Sigmoid colon (tissue), 4 donors: Measurements from ENCODE around the gene CST6.

Experiments used
- POLR2A ChIP-seq, 2 donors: fragments of 450-650 bp; IDR thresholded peaks; one replicate each; pipeline ENCODE4 v1.6.1; 2016; ENCODE audit warnings: antibody characterized with exemption in 2 of 2, mild to moderate bottlenecking in 2 of 2, moderate library complexity in 2 of 2
- POLR2AphosphoS5 ChIP-seq, 4 donors: sonication (generic); formaldehyde crosslinking; IDR thresholded peaks; one replicate each; pipeline ENCODE4 v1.6.1; 2017; ENCODE audit warnings: antibody characterized with exemption in 4 of 4
- TF ChIP-seq, protein P1 (sequence below), 4 experiments: fragments of 450-650 bp in 3 of 4; fragments of 200-600 bp in 1 of 4; IDR thresholded peaks; one replicate each; pipeline ENCODE4 v1.5.1; 2016 to 2019; ENCODE audit warnings: antibody characterized with exemption in 4 of 4, mild to moderate bottlenecking in 3 of 4, moderate library complexity in 2 of 4

DNA sequence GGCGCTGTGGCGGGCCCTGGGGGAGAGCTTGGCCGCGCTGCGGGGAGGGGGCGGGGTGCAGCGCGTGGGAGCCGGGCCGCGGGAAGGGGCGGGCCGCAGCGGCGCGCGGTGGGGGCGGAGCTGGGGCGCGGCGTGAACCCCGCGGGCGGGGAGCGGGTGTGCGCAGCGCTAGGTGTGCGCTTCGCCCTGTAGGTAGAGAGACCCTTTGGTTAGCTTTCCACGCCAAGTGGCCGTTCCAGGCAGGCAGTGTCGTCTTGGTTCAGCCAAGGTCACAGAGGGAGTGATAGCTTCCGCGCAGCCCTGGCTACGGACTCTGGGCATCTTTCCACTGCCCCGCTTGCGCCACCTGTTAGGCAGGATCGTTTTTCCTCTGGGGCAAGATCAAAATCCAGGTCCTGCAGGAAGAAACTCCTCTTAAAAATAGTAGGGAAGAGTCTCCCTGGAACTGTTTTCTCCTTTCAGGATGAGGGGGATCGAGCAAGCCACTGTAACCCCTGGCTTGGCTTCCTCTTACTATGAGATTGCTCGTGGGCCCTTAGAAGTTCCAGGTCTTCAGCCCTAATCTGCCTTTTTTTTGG, 9.1 kb upstream of the CST6 start:
- TF ChIP-seq, protein P1, sequence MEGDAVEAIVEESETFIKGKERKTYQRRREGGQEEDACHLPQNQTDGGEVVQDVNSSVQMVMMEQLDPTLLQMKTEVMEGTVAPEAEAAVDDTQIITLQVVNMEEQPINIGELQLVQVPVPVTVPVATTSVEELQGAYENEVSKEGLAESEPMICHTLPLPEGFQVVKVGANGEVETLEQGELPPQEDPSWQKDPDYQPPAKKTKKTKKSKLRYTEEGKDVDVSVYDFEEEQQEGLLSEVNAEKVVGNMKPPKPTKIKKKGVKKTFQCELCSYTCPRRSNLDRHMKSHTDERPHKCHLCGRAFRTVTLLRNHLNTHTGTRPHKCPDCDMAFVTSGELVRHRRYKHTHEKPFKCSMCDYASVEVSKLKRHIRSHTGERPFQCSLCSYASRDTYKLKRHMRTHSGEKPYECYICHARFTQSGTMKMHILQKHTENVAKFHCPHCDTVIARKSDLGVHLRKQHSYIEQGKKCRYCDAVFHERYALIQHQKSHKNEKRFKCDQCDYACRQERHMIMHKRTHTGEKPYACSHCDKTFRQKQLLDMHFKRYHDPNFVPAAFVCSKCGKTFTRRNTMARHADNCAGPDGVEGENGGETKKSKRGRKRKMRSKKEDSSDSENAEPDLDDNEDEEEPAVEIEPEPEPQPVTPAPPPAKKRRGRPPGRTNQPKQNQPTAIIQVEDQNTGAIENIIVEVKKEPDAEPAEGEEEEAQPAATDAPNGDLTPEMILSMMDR (IDR thresholded peaks at IDR 0.05), result no peak
- TF ChIP-seq POLR2A (IDR thresholded peaks at IDR 0.05) (no peak), POLR2AphosphoS5 (IDR thresholded peaks at IDR 0.05) (peak in 2 of 4 donors; percentile 4 to 32)
